GM04504 (cell line): ENCODE measurements around the gene MRPL55.

Experiments used
- DNase-seq: peaks from one replicate; pipeline ENCODE4 v3.0.0-alpha.2; 2012; ENCODE audit warnings: low read depth

MRPL55 gene

GRCh38 chr1:228147768-228148167 lies 38.7 kb upstream of the MRPL55 start:
- DNase-seq = no peak

- DNase-seq = no peak
These were observed 38.1 kb upstream of the MRPL55 start for GRCh38 chr1:228147151-228147693.

- DNase-seq = no peak
These were observed 37.5 kb upstream of the MRPL55 start for GRCh38 chr1:228146417-228147150.

GRCh38 chr1:228145463-228146416 lies 36.6 kb upstream of the MRPL55 start:
- no peak for DNase-seq

GRCh38 chr1:228144993-228145343 lies 35.9 kb upstream of the MRPL55 start:
- DNase-seq = no peak

- DNase-seq = no peak
These were observed 35.3 kb upstream of the MRPL55 start for GRCh38 chr1:228144193-228144992.

- DNase-seq = no peak
These were observed 34.5 kb upstream of the MRPL55 start for GRCh38 chr1:228143480-228144192.

- no peak for DNase-seq
These were observed 33.6 kb upstream of the MRPL55 start for GRCh38 chr1:228142701-228143136.

- no peak for DNase-seq
These were observed 33.1 kb upstream of the MRPL55 start for GRCh38 chr1:228142155-228142691.

- DNase-seq = no peak
These were observed 32.3 kb upstream of the MRPL55 start for GRCh38 chr1:228141226-228142044.

- no peak for DNase-seq
These were observed 31.7 kb upstream of the MRPL55 start for GRCh38 chr1:228140724-228141225.

- peak; percentile 97 for DNase-seq
These were observed 31.0 kb upstream of the MRPL55 start, which contains the start of gene GUK1 for GRCh38 chr1:228139931-228140723. Gene GUK1, plus strand, starts transcription at chr1:228140279. Its CDS starts 24 bp downstream, at chr1:228140303.

GRCh38 chr1:228139406-228139930 lies 30.4 kb upstream of the MRPL55 start:
- DNase-seq = no peak

GRCh38 chr1:228136901-228137300 lies 27.8 kb upstream of the MRPL55 start:
- no peak for DNase-seq

GRCh38 chr1:228134591-228134990 lies 25.5 kb upstream of the MRPL55 start:
- no peak for DNase-seq

- DNase-seq = no peak
These were observed 22.7 kb upstream of the MRPL55 start for GRCh38 chr1:228131766-228132165.

- no peak for DNase-seq
These were observed 16.1 kb upstream of the MRPL55 start for GRCh38 chr1:228125185-228125584.

GRCh38 chr1:228123505-228123904 lies 14.4 kb upstream of the MRPL55 start:
- DNase-seq = no peak
